Tibial artery (tissue), 4 donors: Measurements from ENCODE around the gene HOXC5.

Experiments used
- DNase-seq, 2 donors: peaks; one replicate each; pipeline ENCODE4 v3.0.0-alpha.2; 2019
- H3K27ac ChIP-seq, 2 donors: fragments of 200-600 bp; sonication (generic) in 1 of 2; 1 replicate in 1 of 2; 2 replicates in 1 of 2; pipeline ENCODE4 v1.5.1; 2018 to 2019; ENCODE audit warnings: mild to moderate bottlenecking in 1 of 2
- H3K27me3 ChIP-seq, 2 donors: fragments of 200-600 bp; sonication (generic) in 1 of 2; one replicate each; pipeline versions ENCODE4 v1.5.1 to v1.6.0; 2016 to 2019
- H3K36me3 ChIP-seq, 3 donors: fragments of 200-600 bp; sonication (generic) in 2 of 3; one replicate each; pipeline ENCODE4 v1.5.1; 2016 to 2019; ENCODE audit warnings: mild to moderate bottlenecking in 2 of 3
- H3K4me1 ChIP-seq, 4 donors: fragments of 200-600 bp; sonication (generic) in 2 of 4; 1 replicate in 3 of 4; 2 replicates in 1 of 4; pipeline ENCODE4 v1.5.1; 2016 to 2019
- H3K4me3 ChIP-seq, 2 donors: fragments of 200-600 bp; sonication (generic) in 1 of 2; 1 replicate in 1 of 2; 2 replicates in 1 of 2; pipeline ENCODE4 v1.5.1; 2018 to 2019; ENCODE audit warnings: mild to moderate bottlenecking in 2 of 2
- H3K9me3 ChIP-seq, 3 donors: fragments of 200-600 bp; sonication (generic) in 1 of 3; one replicate each; pipeline ENCODE4 v1.5.1; 2016 to 2019
- CTCF ChIP-seq, 2 experiments: fragments of 200-600 bp in 1 of 2; fragments of 450-650 bp in 1 of 2; IDR thresholded peaks; one replicate each; pipeline ENCODE4 v1.5.1; 2017 to 2019; ENCODE audit warnings: antibody characterized with exemption in 2 of 2, mild to moderate bottlenecking in 1 of 2, moderate library complexity in 1 of 2
- intact Hi-C: fragments of 100-400 bp; cut with DNase I; formaldehyde crosslinking; loops from one replicate; pipeline ENCODE4 v1.15.0; 2023; ENCODE audit warnings: low total_unique reads

Gene HOXC5

DNA sequence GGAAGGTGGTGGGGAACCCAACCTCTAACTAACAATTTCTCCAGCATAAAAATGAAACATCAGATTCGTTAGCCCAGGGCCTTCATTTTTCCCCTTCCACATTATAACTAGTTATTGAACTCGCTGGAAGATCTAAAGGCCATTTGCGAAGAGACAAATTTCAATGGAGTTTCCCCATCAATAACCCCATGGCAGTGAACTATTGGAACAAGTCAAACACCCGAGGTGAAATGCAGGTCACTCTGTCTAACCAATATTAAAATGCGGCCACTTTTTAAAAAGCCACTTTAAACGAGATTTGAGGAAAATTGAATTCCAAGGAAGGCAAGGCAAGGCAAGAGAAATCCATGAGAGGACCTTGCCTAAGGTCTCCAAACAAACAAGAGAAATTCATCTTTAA, 16.3 kb downstream of the HOXC5 start:
- no peaks in the 10 kb centered on the region for H3K27me3 ChIP-seq
- intact Hi-C loops: no loop called here
- DNase-seq: no peak

GRCh38 chr12:54050482-54050810, 17.6 kb downstream of the HOXC5 start:
- H3K27me3 ChIP-seq: no peaks in the 10 kb centered on the region

More for the DNA sequence above, 16.3 kb downstream of the HOXC5 start:
- Histone ChIP-seq H3K36me3 (no peaks in the 10 kb centered on the region), H3K4me1 (peaks cover 0 to 22% (median 17%) of the 10 kb centered on the region in 4 donors), H3K9me3 (no peaks in the 10 kb centered on the region), H3K27ac (no peak overlapping the region), H3K4me3 (no peak overlapping the region)
- no peak for TF ChIP-seq CTCF (IDR thresholded peaks at IDR 0.05)

GRCh38 chr12:54051026-54051842, 18.4 kb downstream of the HOXC5 start:
- no peaks in the 10 kb centered on the region for H3K36me3 ChIP-seq
- TF ChIP-seq CTCF (IDR thresholded peaks at IDR 0.05): no peak
- no peaks in the 10 kb centered on the region for H3K27me3 ChIP-seq
- H3K9me3 ChIP-seq: no peaks in the 10 kb centered on the region
- DNase-seq: no peak
- peak overlapping the region in 1 of 2 donors; percentile 1 for H3K4me3 ChIP-seq
- intact Hi-C loops: no loop called here
- peaks cover 0 to 28% (median 17%) of the 10 kb centered on the region in 4 donors for H3K4me1 ChIP-seq
- H3K27ac ChIP-seq: no peak overlapping the region

More at GRCh38 chr12:54050482-54050810, 17.6 kb downstream of the HOXC5 start:
- Histone ChIP-seq H3K4me1 (peaks cover 0 to 28% (median 17%) of the 10 kb centered on the region in 4 donors), H3K9me3 (no peaks in the 10 kb centered on the region), H3K27ac (no peak overlapping the region), H3K4me3 (no peak overlapping the region), H3K36me3 (no peaks in the 10 kb centered on the region)
- no peak for DNase-seq
- intact Hi-C loops: no loop called here
- TF ChIP-seq CTCF (IDR thresholded peaks at IDR 0.05): no peak

GRCh38 chr12:54051874-54052437, 19.1 kb downstream of the HOXC5 start:
- no peak for TF ChIP-seq CTCF (IDR thresholded peaks at IDR 0.05)
- DNase-seq: no peak
- peak overlapping the region; percentile 49 to 69 for H3K27ac ChIP-seq
- peaks cover 0 to 28% (median 17%) of the 10 kb centered on the region in 4 donors for H3K4me1 ChIP-seq
- peak overlapping the region in 1 of 2 donors; percentile 1 for H3K4me3 ChIP-seq
- no peaks in the 10 kb centered on the region for H3K27me3 ChIP-seq
- intact Hi-C loops: no loop called here
- no peaks in the 10 kb centered on the region for H3K36me3 ChIP-seq
- H3K9me3 ChIP-seq: no peaks in the 10 kb centered on the region

- no peaks in the 10 kb centered on the region for H3K27me3 ChIP-seq
- peaks cover 0 to 28% (median 17%) of the 10 kb centered on the region in 4 donors for H3K4me1 ChIP-seq
- H3K27ac ChIP-seq: peak overlapping the region; percentile 49 to 69
- H3K9me3 ChIP-seq: no peaks in the 10 kb centered on the region
- no peaks in the 10 kb centered on the region for H3K36me3 ChIP-seq
- DNase-seq: no peak
- intact Hi-C loops: no loop called here
- no peak for TF ChIP-seq CTCF (IDR thresholded peaks at IDR 0.05)
- H3K4me3 ChIP-seq: peak overlapping the region in 1 of 2 donors; percentile 1
Observed at GRCh38 chr12:54052438-54053002, 19.7 kb downstream of the HOXC5 start.
